ENCODE results near the gene ST3GAL3.

The ST3GAL3 gene

DNA sequence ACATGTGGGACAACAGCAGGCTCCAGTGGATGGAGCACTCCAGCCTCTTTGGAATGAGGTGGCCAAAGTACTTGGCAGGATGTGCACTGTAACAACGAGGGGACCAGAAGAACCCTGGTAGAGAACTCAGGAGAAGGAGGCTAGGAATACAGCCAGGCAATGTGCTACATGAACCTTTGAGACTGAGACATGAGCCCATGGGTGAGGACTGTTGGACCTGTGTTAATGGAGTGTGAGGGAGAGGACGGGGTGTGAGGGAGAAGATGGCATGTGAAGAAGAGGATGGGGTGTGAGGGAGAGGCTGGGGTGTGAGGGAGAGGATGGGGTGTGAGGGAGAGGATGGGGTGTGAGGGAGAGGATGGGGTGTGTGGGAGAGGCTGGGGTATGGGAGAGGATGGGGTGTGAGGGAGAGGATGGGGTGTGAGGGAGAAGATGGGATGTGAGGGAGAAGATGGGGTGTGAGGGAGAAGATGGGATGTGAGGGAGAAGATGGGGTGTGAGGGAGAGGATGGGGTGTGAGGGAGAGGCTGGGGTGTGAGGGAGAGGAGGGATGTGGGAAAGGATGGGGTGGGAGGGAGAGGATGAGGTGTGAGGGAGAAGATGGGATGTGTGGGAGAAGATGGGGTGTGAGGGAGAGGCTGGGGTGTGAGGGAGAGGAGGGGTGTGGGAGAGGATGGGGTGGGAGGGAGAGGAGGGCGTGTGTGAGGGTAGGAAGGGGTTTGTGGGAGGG is 164.0 kb downstream of the ST3GAL3 start:
- no peak for DNase-seq (ENCODE audit: low read depth in 1 of 2, low spot score in 1 of 2)
- no peaks in the 10 kb centered on the region for H3K27me3 ChIP-seq (ENCODE audit: insufficient read depth, poor library complexity, severe bottlenecking)
- no peak overlapping the region for H3K4me3 ChIP-seq (replicated peaks; ENCODE audit: insufficient read depth, low read length)
- H3K27ac ChIP-seq (replicated peaks): no peak overlapping the region
- TF ChIP-seq GABPA (IDR thresholded peaks at IDR 0.05; ENCODE audit: low read depth): no peak
- no peak for TF ChIP-seq SPI1 (IDR thresholded peaks at IDR 0.05; ENCODE audit: borderline replicate concordance, low read depth)
- TF ChIP-seq, protein P1, sequence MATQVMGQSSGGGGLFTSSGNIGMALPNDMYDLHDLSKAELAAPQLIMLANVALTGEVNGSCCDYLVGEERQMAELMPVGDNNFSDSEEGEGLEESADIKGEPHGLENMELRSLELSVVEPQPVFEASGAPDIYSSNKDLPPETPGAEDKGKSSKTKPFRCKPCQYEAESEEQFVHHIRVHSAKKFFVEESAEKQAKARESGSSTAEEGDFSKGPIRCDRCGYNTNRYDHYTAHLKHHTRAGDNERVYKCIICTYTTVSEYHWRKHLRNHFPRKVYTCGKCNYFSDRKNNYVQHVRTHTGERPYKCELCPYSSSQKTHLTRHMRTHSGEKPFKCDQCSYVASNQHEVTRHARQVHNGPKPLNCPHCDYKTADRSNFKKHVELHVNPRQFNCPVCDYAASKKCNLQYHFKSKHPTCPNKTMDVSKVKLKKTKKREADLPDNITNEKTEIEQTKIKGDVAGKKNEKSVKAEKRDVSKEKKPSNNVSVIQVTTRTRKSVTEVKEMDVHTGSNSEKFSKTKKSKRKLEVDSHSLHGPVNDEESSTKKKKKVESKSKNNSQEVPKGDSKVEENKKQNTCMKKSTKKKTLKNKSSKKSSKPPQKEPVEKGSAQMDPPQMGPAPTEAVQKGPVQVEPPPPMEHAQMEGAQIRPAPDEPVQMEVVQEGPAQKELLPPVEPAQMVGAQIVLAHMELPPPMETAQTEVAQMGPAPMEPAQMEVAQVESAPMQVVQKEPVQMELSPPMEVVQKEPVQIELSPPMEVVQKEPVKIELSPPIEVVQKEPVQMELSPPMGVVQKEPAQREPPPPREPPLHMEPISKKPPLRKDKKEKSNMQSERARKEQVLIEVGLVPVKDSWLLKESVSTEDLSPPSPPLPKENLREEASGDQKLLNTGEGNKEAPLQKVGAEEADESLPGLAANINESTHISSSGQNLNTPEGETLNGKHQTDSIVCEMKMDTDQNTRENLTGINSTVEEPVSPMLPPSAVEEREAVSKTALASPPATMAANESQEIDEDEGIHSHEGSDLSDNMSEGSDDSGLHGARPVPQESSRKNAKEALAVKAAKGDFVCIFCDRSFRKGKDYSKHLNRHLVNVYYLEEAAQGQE (IDR thresholded peaks at IDR 0.05; ENCODE audit: insufficient replicate concordance, low read depth): no peak
- TF ChIP-seq POLR2AphosphoS5 (IDR thresholded peaks at IDR 0.05; ENCODE audit: low read depth): no peak
- TF ChIP-seq, protein P2, sequence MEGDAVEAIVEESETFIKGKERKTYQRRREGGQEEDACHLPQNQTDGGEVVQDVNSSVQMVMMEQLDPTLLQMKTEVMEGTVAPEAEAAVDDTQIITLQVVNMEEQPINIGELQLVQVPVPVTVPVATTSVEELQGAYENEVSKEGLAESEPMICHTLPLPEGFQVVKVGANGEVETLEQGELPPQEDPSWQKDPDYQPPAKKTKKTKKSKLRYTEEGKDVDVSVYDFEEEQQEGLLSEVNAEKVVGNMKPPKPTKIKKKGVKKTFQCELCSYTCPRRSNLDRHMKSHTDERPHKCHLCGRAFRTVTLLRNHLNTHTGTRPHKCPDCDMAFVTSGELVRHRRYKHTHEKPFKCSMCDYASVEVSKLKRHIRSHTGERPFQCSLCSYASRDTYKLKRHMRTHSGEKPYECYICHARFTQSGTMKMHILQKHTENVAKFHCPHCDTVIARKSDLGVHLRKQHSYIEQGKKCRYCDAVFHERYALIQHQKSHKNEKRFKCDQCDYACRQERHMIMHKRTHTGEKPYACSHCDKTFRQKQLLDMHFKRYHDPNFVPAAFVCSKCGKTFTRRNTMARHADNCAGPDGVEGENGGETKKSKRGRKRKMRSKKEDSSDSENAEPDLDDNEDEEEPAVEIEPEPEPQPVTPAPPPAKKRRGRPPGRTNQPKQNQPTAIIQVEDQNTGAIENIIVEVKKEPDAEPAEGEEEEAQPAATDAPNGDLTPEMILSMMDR (IDR thresholded peaks at IDR 0.05; ENCODE audit: insufficient read depth, low read length): no peak

DNA sequence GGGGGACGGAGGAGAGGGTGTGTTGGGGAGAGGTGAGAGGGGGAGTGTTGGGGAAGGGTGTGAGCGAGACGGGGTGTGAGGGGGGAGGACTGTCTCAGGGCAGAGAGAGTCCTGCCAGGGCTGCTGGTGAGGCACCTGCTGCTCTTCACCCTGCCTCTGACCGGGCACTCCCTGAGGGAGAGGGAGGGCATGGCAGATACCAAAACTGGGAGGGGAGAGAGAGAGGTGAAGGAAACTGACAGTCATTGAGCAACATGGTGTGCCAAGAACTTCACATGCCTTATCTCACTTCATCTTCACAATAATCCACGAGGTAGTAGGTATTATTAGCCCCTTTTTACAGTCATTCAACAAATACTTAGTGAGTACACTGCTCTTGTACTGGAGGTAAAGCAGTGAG is 164.9 kb downstream of the ST3GAL3 start:
- Histone ChIP-seq H3K27me3 (ENCODE audit: insufficient read depth, poor library complexity, severe bottlenecking) (no peaks in the 10 kb centered on the region), H3K4me3 (replicated peaks; ENCODE audit: insufficient read depth, low read length) (no peak overlapping the region), H3K27ac (replicated peaks) (no peak overlapping the region)
- TF ChIP-seq GABPA (IDR thresholded peaks at IDR 0.05; ENCODE audit: low read depth) (no peak), SPI1 (IDR thresholded peaks at IDR 0.05; ENCODE audit: borderline replicate concordance, low read depth) (no peak), POLR2AphosphoS5 (IDR thresholded peaks at IDR 0.05; ENCODE audit: low read depth) (no peak)
- TF ChIP-seq, protein P2 (IDR thresholded peaks at IDR 0.05; ENCODE audit: insufficient read depth, low read length): no peak
- TF ChIP-seq, protein P1 (IDR thresholded peaks at IDR 0.05; ENCODE audit: insufficient replicate concordance, low read depth): no peak
- peak; percentile 40 to 68 for DNase-seq (ENCODE audit: low read depth in 1 of 2, low spot score in 1 of 2)

DNA sequence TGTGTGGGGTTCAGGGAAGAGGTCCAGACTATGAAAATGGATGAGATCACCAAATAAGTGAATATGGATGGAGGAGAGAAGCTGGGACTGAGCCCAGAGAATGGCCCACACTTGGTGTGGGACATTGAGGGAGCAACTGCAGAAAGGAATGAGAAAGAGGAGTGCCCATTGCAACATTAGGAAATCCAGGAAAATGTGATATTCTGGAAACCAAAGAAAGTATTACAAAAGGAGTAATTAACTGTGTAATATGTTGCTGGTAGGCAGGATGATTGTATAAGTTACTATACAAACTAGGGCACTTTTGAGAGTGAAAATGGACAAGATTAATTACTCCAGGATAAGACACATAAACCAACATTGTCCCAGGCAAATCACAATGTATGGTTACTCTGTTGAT is 166.5 kb downstream of the ST3GAL3 start:
- Histone ChIP-seq H3K27ac (replicated peaks) (no peak overlapping the region), H3K4me3 (replicated peaks; ENCODE audit: insufficient read depth, low read length) (no peak overlapping the region), H3K27me3 (ENCODE audit: insufficient read depth, poor library complexity, severe bottlenecking) (no peaks in the 10 kb centered on the region)
- no peak for DNase-seq (ENCODE audit: low read depth in 1 of 2, low spot score in 1 of 2)
- TF ChIP-seq, protein P1 (IDR thresholded peaks at IDR 0.05; ENCODE audit: insufficient replicate concordance, low read depth): no peak
- no peak for TF ChIP-seq SPI1 (IDR thresholded peaks at IDR 0.05; ENCODE audit: borderline replicate concordance, low read depth)
- TF ChIP-seq POLR2AphosphoS5 (IDR thresholded peaks at IDR 0.05; ENCODE audit: low read depth): no peak
- TF ChIP-seq, protein P2 (IDR thresholded peaks at IDR 0.05; ENCODE audit: insufficient read depth, low read length): no peak
- TF ChIP-seq GABPA (IDR thresholded peaks at IDR 0.05; ENCODE audit: low read depth): no peak

Measured in HL-60 (cell line).